Endothelial cell of umbilical vein (primary cell): ENCODE measurements around the gene DLX3. TPM values are rescaled to one million over a fixed set of nuclear protein-coding genes. Genes with fewer than 3 reads are reported as not detected.

Source experiments
- BruUV-seq: library from RNA; stranded (reverse); fragments of 400-500 nt; replicated peaks from 2 replicates; lab custom pipeline; 2021; lab: Mats Ljungman, UMichigan
- CTCF ChIA-PET: fragments of 300-600, 350-600 bp; sonication (Branson Sonifier 250); formaldehyde crosslinking; loops from one replicate; lab custom pipeline; 2021; ENCODE audit warnings: antibody characterized with exemption, inconsistent platforms; lab: Charles Lee
- POLR2A ChIA-PET: fragments of 300-600, 350-600 bp; sonication (Branson Sonifier 250); formaldehyde crosslinking; loops from one replicate; lab custom pipeline; 2021; ENCODE audit warnings: antibody characterized with exemption, inconsistent platforms; lab: Charles Lee
- DNase-seq: peaks from one replicate; pipeline ENCODE4 v3.0.0-alpha.2; 2011; ENCODE audit warnings: low read depth, low spot score
- FAIRE-seq: peaks from 2 replicates; lab custom pipeline; 2011; peaks lifted over from hg19 to GRCh38; lab: Jason Lieb, UNC
- H2AFZ ChIP-seq: 2 replicates; pipeline ENCODE4 v1.6.0; 2012; ENCODE audit warnings: low read depth, low read length, control low read depth, inconsistent platforms
- H3K27ac ChIP-seq: 2 replicates; pipeline ENCODE4 v1.5.1; 2011; ENCODE audit warnings: low read depth, mild to moderate bottlenecking, control low read depth, low read length, moderate library complexity; ENCODE audit not compliant: insufficient read depth
- H3K27me3 ChIP-seq, 2 experiments: 2 replicates each; pipeline versions ENCODE4 v1.6.0 to v1.6.1; 2011; ENCODE audit warnings: low read length in 2 of 2, mixed read lengths in 1 of 2; ENCODE audit not compliant: control insufficient read depth in 2 of 2, insufficient read depth in 2 of 2
- H3K36me3 ChIP-seq, 2 experiments: 2 replicates in 1 of 2; 3 replicates in 1 of 2; pipeline ENCODE4 v1.5.1; 2011; ENCODE audit warnings: low read length in 2 of 2, mild to moderate bottlenecking in 1 of 2, moderate library complexity in 1 of 2; ENCODE audit not compliant: control insufficient read depth in 2 of 2, insufficient read depth in 2 of 2; ENCODE audit errors: extremely low read depth in 1 of 2
- H3K4me1 ChIP-seq: 3 replicates; pipeline ENCODE4 v1.5.1; 2011; ENCODE audit warnings: mild to moderate bottlenecking, low read length; ENCODE audit not compliant: control insufficient read depth, insufficient read depth; ENCODE audit errors: extremely low read depth
- H3K4me2 ChIP-seq: 2 replicates; pipeline ENCODE4 v1.6.1; 2011; ENCODE audit warnings: low read length, control low read depth, mixed read lengths; ENCODE audit not compliant: insufficient read depth
- H3K4me3 ChIP-seq, 3 experiments: fragments of 200-600 bp in 1 of 3; sonication (generic), shearing (Covaris generic) in 1 of 3; replicated peaks in 1 of 3; 2 replicates each; pipeline ENCODE4 v1.5.1; 2011 to 2016; ENCODE audit warnings: control low read depth in 3 of 3, low read length in 3 of 3, mild to moderate bottlenecking in 2 of 3, inconsistent platforms in 1 of 3, low read depth in 1 of 3, moderate library complexity in 1 of 3; ENCODE audit not compliant: insufficient read depth in 1 of 3
- H3K79me2 ChIP-seq: 2 replicates; pipeline ENCODE4 v1.6.0; 2012; ENCODE audit warnings: low read length, inconsistent platforms; ENCODE audit not compliant: control insufficient read depth, insufficient read depth
- H3K9ac ChIP-seq: replicated peaks from 2 replicates; pipeline ENCODE3; 2011; ENCODE audit warnings: low read length, control low read depth; ENCODE audit not compliant: insufficient read depth; ENCODE audit errors: extremely low read depth
- H3K9me1 ChIP-seq: replicated peaks from 3 replicates; pipeline ENCODE4 v1.6.0; 2011; ENCODE audit warnings: mild to moderate bottlenecking, low read length; ENCODE audit not compliant: control insufficient read depth, insufficient read depth; ENCODE audit errors: extremely low read depth
- H3K9me3 ChIP-seq: replicated peaks from 2 replicates; pipeline ENCODE4 v1.5.1; 2012; ENCODE audit warnings: low read length, inconsistent platforms; ENCODE audit not compliant: control insufficient read depth, insufficient read depth
- H4K20me1 ChIP-seq: replicated peaks from 2 replicates; pipeline ENCODE3; 2011; ENCODE audit warnings: mild to moderate bottlenecking, low read length; ENCODE audit not compliant: control insufficient read depth, insufficient read depth; ENCODE audit errors: extremely low read depth
- EZH2 ChIP-seq: IDR thresholded peaks from 2 replicates; pipeline ENCODE4 v1.6.1; 2012; ENCODE audit warnings: borderline replicate concordance, low read depth, mild to moderate bottlenecking, moderate library complexity, low read length, inconsistent platforms; ENCODE audit not compliant: severe bottlenecking
- FOS ChIP-seq: IDR thresholded peaks from 2 replicates; pipeline ENCODE4 v1.6.1; 2011; ENCODE audit warnings: mild to moderate bottlenecking, low read length, moderate library complexity, borderline replicate concordance; ENCODE audit not compliant: insufficient read depth
- GATA2 ChIP-seq: IDR thresholded peaks from 2 replicates; pipeline ENCODE4 v1.7.0; 2011; ENCODE audit warnings: low read depth, mild to moderate bottlenecking, moderate library complexity, mixed read lengths, low read length; ENCODE audit not compliant: insufficient read length, insufficient read depth
- JUN ChIP-seq: IDR thresholded peaks from 2 replicates; pipeline ENCODE4 v1.6.1; 2011; ENCODE audit warnings: borderline replicate concordance, low read depth; ENCODE audit not compliant: insufficient read length, insufficient read depth
- MYC ChIP-seq: IDR thresholded peaks from one replicate; pipeline ENCODE4 v1.6.1; 2011; ENCODE audit warnings: mild to moderate bottlenecking, low read depth, low read length
- POLR2A ChIP-seq: IDR thresholded peaks from 2 replicates; pipeline ENCODE4 v1.6.1; 2012; ENCODE audit warnings: low read depth, mild to moderate bottlenecking, control low read depth, low read length
- POLR2AphosphoS5 ChIP-seq: IDR thresholded peaks from 2 replicates; pipeline ENCODE4 v1.6.1; 2012; ENCODE audit warnings: low read depth, mild to moderate bottlenecking, control low read depth, low read length, moderate library complexity; ENCODE audit not compliant: insufficient read depth
- dilution Hi-C: fragments of 300-500 bp; cut with MboI; formaldehyde crosslinking; loops from one replicate; pipeline ENCODE4 v1.15.0; 2019; ENCODE audit warnings: low sequenced_read_pairs; ENCODE audit not compliant: extremely low pct_ligation_motif_present
- intact Hi-C: fragments of 100-400 bp; cut with micrococcal nuclease; formaldehyde crosslinking; loops from one replicate; pipeline ENCODE4 v1.10.0; 2022
- polyA plus RNA-seq, 4 experiments: library from polyadenylated mRNA; depleted of rRNA in 3 of 4; stranded (reverse) in 3 of 4; unstranded in 1 of 4; fragments of >200 nt; gene quantifications; 2 replicates each; pipeline versions ENCODE4 v1.2.1 to v1.2.3, GENCODE V29; 2011 to 2012; ENCODE audit warnings: missing spikeins in 1 of 4
- total RNA-seq: library from RNA; stranded (reverse); gene quantifications from 2 replicates; pipeline ENCODE4 v1.2.3, GENCODE V29; 2021
- TF ChIP-seq, protein P1 (sequence below): IDR thresholded peaks from 2 replicates; pipeline ENCODE4 v1.6.1; 2011; ENCODE audit not compliant: insufficient read depth, insufficient read length
- TF ChIP-seq, protein P2 (sequence below), 2 donors: IDR thresholded peaks; 1 replicate in 1 of 2; 2 replicates in 1 of 2; pipeline ENCODE4 v1.5.1; 2011; ENCODE audit warnings: low read length in 2 of 2, mild to moderate bottlenecking in 2 of 2, moderate library complexity in 2 of 2, control low read depth in 1 of 2, inconsistent platforms in 1 of 2, low read depth in 1 of 2; ENCODE audit not compliant: insufficient read depth in 1 of 2; ENCODE audit errors: extremely low read depth in 1 of 2

DLX3 gene
- total and polyA plus RNA-seq, 2 donors (not counting 3 experiments of a cell fraction or from before 2014, with no cell fraction given): not detected

- Histone ChIP-seq H3K4me1 (no peaks in the 10 kb centered on the region), H3K9ac (no peak overlapping the region), H3K4me3 (no peak overlapping the region), H3K9me1 (no peaks in the 10 kb centered on the region), H3K79me2 (no peaks in the 10 kb centered on the region), H2AFZ (no peak overlapping the region), H3K27ac (no peak overlapping the region), H4K20me1 (no peaks in the 10 kb centered on the region), H3K36me3 (no peaks in the 10 kb centered on the region), H3K9me3 (no peaks in the 10 kb centered on the region), H3K27me3 (peaks cover 43 to 58% of the 10 kb centered on the region in 2 experiments), H3K4me2 (no peak overlapping the region)
- BruUV-seq: no TSS peak
- POLR2A ChIA-PET: no interaction called here
- CTCF ChIA-PET: interaction anchor here (0.8 to 2.6 kb wide), 7 partner anchors 17 to 117 kb away, joined by 3 to 11 read pairs (median 4); partner anchors contain the start of gene DLX3
- TF ChIP-seq FOS (no peak), POLR2AphosphoS5 (no peak), MYC (no peak), GATA2 (no peak), POLR2A (no peak), EZH2 (no peak), JUN (no peak)
- TF ChIP-seq, protein P1, sequence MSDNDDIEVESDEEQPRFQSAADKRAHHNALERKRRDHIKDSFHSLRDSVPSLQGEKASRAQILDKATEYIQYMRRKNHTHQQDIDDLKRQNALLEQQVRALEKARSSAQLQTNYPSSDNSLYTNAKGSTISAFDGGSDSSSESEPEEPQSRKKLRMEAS: no peak
- TF ChIP-seq, protein P2, sequence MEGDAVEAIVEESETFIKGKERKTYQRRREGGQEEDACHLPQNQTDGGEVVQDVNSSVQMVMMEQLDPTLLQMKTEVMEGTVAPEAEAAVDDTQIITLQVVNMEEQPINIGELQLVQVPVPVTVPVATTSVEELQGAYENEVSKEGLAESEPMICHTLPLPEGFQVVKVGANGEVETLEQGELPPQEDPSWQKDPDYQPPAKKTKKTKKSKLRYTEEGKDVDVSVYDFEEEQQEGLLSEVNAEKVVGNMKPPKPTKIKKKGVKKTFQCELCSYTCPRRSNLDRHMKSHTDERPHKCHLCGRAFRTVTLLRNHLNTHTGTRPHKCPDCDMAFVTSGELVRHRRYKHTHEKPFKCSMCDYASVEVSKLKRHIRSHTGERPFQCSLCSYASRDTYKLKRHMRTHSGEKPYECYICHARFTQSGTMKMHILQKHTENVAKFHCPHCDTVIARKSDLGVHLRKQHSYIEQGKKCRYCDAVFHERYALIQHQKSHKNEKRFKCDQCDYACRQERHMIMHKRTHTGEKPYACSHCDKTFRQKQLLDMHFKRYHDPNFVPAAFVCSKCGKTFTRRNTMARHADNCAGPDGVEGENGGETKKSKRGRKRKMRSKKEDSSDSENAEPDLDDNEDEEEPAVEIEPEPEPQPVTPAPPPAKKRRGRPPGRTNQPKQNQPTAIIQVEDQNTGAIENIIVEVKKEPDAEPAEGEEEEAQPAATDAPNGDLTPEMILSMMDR (IDR thresholded peaks at IDR 0.05; ENCODE audit: extremely low read depth in 1 of 2, insufficient read depth in 1 of 2, low read depth in 1 of 2, low read length in 2 of 2): no peak
- DNase-seq: no peak
- FAIRE-seq: no peak
- dilution Hi-C loops (no loop called here), intact Hi-C loops (no loop called here)
Measured at GRCh38 chr17:49978501-49978900, 16.5 kb downstream of the DLX3 start.
